H1 (cell line): ENCODE results near the gene SH2B2. TPM values are rescaled to one million over a fixed set of nuclear protein-coding genes. Genes with fewer than 3 reads are reported as not detected.

Experiments
- RAD21 ChIP-seq, 2 experiments: IDR thresholded peaks in 1 of 2; conservative IDR thresholded peaks in 1 of 2; 2 replicates each; pipeline ENCODE4 v1.6.1; 2011; ENCODE audit warnings: low read depth in 2 of 2, low read length in 2 of 2, improper control_type of control experiment in 1 of 2, inconsistent platforms in 1 of 2, mild to moderate bottlenecking in 1 of 2, moderate library complexity in 1 of 2
- polyA plus RNA-seq, 7 experiments: library from polyadenylated mRNA; depleted of rRNA in 3 of 7; stranded (reverse) in 5 of 7; unstranded in 2 of 7; fragments of >200 nt in 5 of 7; fragments of 200-250 nt in 2 of 7; gene quantifications; 1 replicate in 5 of 7; 2 replicates in 1 of 7; 4 replicates in 1 of 7; pipeline versions ENCODE4 v1.2.1 to v1.2.3, GENCODE V29; 2011 to 2013; ENCODE audit warnings: missing spikeins in 2 of 7, mixed read lengths in 2 of 7
- total RNA-seq: library from RNA; stranded (reverse); fragmentation: NEBNext Ultra II Directional; extraction: Animal tissue kit (Norgen Biotek cat#: 25700); gene quantifications from 2 replicates; pipeline ENCODE4 v1.2.1, GENCODE V29; 2021

The SH2B2 gene
- total and polyA plus RNA-seq, 2 of the 8 experiments (the other 6 are each of a cell fraction or from before 2014, with no cell fraction given), result 11.5 to 18.7 TPM

- TF ChIP-seq RAD21 (IDR thresholded peaks at IDR 0.05 in 1 of 2, conservative IDR thresholded peaks at IDR 0.05 in 1 of 2; ENCODE audit: low read depth in 2 of 2, low read length in 2 of 2), result no peak
Measured at GRCh38 chr7:102296179-102296438, 9.4 kb downstream of the SH2B2 start (continued).
